HG03159 (cell line): ENCODE results near the gene G2E3.
"Not testable (repeated sequence)": the region's sequence is repeated elsewhere in the genome, so short reads cannot be mapped to it uniquely, and the experiment has no call there.

ENCODE experiments used
- ATAC-seq: cut with Tn5 transposase; IDR thresholded peaks from one replicate; pipeline ENCODE4 v1.9.1; 2021; ENCODE audit warnings: mild to moderate bottlenecking, moderate library complexity; ENCODE audit not compliant: unreplicated experiment

The G2E3 gene

DNA sequence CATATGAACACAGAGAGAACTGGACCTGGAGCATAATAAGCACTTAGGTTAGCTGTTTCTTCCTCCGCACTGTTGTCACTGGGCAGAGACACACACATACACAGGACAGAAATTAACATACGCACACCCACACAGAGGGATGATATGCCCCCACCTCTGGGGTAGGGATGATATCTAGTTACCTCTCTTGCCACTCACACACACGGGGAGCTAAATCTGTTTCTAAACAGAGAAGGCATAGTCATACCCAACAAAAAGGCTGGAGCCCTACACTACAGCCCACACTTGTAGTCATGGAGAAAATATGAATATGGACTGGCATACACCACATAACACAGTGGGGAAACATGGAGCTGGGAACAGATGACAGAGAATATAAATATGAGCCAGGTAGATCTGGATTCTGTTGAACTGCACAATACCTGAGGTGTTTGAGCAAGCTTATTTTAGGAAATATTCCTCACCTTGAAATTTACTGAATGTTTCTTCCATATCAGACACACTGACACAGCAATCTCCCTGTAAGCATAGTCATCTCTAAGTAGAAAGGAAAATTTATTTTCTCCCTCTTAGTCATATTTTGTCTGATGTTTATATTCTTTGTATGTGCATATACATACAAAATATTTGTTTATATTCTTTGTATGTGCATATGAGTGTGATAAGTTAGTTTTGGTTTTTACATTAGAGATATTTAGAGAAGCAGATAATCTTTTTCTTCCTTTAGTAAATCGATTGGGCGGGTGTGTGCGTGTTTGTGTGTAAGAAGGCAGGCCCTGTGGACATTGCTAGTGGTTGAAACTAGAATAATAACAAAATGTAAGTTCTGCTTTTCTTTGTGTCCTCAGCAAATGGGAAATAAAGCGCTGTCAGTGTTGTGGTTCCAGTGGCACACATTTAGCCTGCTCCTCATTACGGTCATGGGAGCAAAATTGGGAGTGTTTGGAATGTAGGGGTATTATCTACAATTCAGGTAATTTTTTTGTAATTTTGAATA is 42.3 kb downstream of the G2E3 start:
- no peak for ATAC-seq

DNA sequence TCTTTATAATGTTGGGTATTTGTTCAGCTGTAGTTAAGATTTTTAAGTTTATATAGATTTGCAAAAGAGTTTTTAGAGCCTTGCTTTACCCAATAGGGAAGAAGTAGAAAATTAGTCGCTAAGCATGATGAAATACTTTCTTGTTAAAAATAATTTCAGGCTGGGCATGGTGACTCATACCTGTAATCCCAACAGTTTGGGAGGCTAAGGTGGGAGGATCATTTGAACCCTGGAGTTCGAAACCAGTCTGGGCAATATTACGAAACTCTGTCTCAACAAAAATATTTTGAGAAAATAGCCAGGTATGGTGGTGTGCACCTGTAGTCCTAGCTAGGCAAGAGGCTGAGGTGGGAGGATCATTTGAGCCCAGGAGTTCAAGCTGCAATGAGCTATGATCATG is 44.4 kb downstream of the G2E3 start:
- no peak for ATAC-seq

DNA sequence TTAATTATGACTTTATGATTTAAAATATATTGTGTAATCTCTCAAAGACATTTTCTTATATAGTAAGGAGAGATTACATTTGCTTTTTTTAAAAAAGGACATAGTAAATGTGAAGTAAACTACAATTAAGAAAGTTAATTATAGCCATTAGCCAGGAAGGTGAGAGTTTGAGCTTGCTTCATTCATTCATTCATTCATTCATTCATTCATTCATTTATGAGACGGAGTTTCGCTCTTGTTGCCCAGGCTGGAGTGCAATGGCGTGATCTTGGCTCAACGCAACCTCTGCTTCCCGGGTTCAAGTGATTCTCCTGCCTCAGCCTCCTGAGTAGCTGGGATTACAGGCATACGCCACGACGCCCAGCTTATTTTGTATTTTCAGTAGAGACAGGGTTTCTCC is 45.7 kb downstream of the G2E3 start:
- ATAC-seq = not testable (repeated sequence)

DNA sequence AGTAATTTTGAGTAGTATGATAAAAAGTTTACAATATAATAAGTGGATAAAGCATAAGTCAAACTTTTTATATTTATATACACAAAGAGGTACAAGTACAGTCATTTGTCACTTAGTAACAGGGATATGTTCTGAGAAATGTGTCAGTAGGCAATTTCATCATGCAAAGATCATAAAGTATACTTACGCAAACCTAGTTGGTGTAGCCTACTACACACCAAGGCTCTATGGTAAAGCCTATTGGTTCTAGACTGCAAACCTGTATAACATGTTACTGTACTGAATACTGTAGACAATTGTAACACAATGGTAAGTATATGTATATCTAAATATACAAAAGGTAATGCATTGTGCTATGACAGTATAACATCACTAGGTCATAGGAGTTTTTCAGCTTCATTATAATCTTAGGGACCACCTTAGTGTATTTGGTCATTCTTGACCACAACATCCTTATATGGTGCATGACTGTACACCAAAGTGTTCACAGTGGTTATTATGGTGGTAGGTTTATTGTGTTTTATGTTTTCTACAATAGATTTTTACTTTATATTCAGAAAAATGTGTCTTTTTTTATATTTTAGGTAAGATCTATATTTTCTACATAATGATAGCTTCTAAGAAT is 48.3 kb downstream of the G2E3 start:
- no peak for ATAC-seq

DNA sequence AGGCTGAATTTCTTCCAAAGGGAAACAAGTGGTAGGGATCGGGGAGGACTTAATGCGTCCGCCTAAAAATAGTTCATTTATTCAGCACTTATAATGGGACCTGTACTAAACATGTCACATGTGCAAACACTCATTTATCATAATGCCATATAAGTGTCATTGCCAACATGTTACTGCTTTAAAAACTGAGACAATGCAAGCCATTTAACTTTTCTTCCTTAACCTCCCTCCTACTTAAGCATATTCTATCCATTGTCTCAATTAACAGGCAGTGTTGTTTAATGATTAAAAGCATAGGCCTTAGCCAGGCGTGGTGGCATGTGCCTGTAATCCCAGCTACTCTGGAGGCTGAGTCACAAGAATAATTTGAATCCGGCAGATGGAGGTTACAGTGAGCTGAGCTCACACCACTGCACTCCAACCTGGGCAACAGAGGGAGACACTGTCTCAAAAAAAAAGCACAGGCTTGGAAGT is 49.6 kb downstream of the G2E3 start:
- no peak for ATAC-seq

DNA sequence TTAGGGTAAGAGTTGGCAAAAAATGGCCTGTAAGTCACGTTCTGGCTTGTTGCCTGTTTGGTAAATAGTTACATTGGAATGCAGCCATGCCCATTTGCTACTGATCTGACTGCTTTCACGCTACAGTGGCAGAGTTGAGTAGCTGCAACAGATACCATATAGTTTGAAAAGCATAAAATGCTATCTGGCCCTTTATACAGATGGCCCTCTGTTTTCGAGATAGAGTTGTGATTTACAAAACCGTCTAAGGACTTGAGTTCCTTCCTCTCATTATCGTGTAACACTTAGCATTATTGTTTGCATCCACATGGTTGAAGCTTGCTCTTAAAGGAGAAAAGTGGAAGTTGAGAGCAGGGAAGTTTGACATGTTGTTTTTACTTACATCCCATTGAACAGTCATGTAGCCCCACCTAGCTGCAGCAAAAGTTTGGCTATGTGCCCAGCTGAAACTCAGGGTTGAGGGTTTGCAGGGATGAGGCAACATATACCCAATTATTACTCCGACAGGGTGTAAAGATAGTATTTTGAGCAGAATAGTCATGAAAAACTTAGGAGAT is 51.9 kb downstream of the G2E3 start:
- ATAC-seq = no peak

DNA sequence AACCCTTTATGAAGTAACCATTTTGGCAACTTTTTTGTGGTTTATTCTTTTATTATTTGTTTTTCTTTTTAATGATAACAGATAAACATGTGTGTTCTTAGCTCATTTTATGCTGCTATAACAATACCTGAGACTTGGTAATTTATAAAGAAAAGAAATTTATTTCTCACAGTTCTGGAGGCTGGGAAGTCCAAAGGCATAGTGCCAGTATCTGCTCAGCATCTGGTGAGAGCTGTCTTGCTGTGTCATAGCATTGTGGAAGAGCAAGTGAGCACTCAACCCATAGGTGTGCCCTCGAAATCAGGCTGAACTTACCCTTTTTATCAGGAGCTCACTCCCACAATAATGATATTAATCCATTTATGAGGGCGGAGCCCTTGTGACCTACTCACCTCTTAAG is 55.2 kb downstream of the G2E3 start:
- no peak for ATAC-seq

DNA sequence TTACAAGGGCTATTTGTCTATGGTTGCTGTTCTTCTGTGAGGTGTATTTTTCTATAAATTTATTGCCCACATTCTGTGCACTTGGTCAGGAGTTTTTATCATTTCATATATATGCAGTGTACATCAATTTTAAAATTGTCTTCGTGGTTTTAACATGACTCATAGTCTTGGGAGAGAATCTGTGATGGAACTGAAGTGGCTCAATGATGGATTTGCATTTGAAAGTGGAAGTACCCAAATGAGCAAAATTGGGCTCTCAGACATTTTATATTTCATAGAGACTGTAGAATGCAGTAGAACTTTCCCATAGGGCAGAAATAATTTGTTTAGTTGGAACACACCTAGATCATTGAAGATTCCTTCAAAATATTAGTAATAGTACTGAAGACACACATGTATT is 61.2 kb downstream of the G2E3 start:
- ATAC-seq = peak; percentile 45

DNA sequence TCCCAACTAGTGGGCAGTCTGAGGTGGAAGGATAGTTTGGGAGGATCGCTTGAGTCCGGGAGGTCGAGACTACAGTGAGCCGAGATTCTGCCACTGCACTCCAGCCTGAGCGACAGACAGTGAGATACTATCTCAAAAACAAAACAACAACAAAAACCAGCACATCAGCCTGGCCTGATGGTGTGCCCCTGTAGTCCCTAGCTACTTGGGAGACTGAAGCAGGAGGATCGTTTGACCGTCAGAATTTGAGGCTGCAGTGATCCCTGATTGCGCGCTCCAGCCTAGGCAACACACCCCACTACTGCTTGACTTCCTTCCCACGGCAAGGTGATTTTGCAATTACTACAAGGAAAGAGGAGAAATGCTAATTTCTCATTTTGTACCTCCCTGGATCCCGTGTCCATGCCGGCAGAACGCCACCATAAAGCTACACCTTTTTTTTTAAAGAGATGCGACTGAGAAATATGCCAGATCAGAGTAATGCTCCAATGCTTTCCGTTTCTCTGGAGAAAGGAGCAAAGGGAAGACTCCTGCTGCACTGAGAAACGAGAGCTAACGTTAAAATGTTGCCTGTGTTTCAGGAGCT is 62.5 kb downstream of the G2E3 start:
- peak; percentile 8 for ATAC-seq

DNA sequence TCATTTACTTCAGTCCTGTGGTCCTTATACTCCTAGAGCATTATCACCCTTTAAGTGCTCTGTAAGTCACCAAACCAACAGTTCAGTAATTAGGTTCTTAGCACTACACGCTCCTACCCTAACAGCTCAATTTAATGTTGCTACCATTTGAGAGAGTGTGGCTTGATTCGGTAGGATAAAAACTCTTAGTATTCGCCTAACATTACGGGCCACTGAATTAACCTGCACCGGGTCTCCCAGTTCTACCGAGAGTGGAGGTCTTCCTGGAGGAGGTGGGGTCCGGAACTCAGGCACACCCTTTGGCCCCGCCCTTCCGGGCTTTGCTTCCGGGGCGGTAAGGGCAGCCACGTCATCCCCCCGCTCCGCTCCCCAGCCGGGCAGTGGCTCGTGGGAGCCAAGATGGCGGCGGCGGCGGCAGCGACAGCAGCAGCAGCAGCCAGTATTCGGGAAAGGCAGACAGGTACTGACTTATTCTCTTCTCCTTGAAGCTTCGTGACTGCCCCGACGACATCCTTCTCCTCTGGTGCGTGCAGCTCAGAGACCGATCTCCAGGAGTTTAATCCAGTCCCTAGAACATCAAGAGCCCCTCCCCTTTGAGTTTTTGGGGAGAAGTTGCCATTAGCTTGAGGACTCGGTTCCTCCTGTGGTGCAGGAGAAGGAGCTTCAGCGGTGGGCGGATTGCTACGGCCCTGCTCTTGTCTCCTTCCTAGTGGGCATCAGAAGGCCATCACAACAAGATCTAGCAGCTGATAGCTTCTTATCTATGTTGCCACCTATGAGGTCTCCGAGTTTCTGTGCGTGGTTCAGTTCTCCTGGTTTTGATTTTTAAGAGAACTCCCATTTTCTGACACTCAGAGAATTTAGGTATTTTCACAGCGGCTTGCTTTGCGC is 63.2 kb downstream of the G2E3 start, which contains the start of gene SCFD1:
Gene SCFD1 (plus strand): TSS at position 380 of the 891 bp plus-strand sequence. CDS start 20 bp downstream, at position 400.
- peak; percentile 91 for ATAC-seq

DNA sequence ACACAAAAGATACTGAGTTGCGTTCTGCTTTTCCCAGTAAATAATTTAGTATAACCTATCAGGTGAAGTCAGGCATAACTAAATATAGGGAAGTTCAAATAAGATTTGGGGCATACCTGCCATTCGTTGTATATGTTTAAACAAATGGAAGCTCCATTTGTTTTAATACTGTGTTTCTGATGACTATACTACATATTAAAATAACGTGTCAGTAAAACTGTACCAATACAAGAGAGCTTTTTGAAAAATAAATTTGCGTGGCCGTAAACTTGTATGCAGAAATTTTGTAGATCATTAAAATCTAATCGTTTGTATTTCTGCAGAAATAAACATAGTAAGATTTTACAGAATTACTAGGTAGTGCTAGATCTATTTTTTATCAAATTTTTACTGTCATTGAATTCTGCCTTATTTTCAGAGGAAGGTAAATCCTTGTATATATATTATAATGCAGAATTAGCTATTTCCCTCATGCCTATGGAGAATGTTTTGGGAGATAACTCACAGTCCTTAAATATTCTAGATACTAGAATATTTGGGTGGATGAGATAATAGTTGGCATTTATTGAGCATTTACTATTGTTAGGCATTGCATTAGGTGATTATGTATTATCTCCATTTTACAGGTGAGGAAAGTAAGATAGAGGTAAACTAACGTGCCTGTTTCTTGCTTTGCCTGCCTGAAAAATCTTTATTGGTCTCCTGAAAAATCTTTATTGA is 64.6 kb downstream of the G2E3 start:
- ATAC-seq = no peak

DNA sequence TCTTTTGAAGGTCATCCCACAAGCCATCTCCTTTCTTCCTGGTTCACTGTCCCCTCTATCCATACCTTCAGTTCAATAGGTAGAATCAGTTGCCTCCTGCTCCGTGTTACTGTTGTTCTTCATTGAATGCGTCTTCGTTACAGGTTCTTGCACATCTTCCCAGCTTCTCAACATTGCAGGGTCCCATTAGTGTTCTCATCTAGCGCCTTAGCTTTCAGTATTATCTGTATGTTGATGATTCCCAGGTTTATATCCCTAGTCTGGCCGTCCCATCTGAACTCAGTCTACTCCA is 65.1 kb downstream of the G2E3 start:
- no peak for ATAC-seq

DNA sequence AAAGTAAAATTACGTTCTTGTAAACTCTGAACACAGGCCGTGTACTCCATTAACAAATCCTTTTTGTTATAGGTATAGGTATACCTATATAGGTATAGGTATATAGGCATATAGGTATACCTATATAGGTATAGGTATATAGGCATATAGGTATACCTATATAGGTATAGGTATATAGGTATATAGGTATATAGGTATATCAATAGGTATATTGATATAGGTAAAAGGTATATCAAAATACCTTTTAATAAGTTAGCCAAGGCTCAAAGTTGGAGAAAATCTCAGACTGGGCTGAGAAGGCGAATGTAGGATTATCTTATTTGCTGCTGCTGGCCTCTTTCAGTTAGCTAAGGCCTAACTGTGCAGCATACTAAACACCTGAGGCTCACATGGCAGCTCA is 66.6 kb downstream of the G2E3 start:
- ATAC-seq = no peak

DNA sequence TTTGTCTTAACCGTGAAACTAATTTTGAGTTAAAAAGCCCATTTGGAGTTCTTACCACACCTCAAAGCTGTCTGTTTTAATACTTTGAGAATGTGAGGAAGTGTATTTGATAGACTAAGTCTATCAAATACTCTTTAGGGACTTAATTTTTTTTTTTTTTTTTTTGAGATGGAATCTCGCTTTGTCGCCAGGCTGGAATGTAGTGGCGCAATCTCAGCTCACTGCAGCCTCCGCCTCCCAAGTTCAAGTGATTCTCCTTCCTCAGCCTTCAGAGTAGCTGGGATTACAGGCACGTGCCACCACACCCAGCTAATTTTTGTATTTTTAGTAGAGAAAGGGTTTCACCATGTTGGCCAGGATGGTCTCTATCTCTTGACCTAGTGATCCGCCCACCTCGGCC is 70.5 kb downstream of the G2E3 start:
- not testable (repeated sequence) for ATAC-seq

DNA sequence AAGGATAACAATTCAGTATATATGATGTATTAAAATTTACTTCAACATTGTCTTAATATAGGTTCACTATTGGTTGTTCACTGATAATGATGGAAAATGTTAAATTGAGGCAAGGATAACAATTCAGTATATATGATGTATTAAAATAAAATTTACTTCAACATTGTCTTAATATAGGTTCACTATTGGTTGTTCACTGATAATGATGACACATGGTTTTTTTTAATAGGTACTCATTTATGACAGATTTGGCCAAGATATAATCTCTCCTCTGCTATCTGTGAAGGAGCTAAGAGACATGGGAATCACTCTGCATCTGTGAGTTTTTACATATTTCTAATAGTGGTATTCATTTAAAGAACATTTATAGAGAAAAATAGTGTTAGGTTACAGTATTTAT is 71.3 kb downstream of the G2E3 start:
- no peak for ATAC-seq

DNA sequence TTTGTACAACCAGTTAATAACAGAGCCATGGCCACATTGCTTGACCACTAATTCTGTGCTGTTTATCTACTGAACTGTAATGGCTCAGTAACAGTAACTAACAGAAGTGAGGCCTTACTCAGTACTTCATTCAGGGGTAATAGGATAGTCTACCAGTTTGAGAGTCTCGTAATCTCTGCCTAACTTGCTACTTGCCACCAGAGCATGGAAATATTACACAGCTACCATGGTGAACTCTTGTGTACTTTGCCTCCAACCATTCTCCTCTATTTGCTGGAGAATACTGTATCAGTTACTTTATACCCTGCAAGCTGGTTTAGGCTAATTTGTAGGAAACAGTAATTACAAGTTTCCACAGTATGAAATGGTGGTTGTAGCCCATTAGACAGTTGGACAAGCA is 73.8 kb downstream of the G2E3 start:
- ATAC-seq = no peak

DNA sequence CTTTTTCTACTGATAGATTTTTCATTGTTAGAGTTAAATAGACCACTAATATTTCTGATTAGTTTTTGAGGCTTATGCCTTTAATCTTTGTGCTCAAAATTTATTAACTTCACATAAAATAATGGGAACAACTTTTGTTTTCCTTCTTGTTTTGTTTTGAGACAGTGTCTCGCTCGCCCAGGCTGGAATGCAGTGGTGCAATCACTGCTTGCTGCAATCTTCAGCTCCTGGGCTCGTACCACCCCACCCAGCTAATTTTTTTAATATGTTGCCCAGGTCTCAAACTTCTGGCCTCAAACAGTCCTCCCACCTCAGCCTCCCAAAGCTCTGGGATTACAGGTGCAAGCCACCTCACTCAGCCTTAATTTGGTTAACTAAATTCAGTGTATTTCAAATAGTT is 80.0 kb downstream of the G2E3 start:
- no peak for ATAC-seq

DNA sequence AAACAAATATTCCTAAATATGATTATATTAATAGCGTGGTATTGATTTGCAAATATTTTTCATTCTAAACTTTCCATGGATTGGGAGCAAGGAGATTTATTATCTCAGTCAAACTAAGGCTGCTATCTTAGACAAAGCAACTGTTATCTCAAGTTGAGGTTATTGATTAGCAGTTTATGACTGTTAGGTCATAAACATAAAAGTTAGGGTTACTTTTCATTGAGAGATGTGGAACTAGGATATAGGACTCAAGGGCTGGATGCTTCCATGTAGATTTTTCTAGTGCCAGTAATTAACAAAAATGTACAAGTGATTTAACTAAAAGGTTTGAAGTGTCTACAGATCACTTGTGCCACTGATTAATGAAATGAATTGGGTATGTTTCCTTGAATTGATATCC is 82.2 kb downstream of the G2E3 start:
- no peak for ATAC-seq

DNA sequence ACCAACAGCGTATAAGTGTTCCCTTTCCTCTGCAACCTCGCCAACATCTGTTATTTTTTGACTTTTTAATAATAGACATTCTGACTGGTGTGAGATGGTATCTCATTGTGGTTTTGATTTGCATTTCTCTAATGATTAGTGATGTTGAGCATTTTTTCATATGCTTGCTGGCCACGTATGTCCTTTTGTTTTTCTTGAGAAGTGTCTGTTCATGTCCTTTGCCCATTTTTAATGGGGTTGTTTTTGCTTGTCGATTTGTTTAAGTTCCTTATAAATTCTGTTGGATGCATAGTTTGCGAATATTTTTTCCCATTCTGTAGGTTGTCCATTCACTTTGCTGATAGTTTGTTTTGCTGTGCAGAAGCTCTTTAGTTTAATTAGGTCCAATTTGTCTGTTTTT is 85.5 kb downstream of the G2E3 start:
- ATAC-seq = not testable (repeated sequence)

DNA sequence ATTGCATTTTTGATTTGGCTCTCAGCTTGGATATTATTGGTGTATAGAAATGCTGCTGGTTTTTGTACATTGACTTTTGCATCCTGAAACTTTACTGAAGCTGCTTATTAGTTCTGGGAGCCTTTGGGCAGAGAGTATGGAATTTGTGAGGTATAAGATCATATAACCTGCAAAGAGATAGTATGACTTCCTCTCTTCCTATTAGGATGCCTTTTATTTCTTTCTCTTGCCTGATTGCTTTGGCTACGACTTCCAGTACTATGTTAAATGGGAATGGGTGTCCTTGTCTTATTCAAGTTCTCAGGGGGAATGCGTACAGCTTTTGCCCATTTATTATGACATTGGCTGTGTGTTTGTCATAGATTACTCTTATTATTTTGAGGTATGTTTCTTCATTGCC is 86.6 kb downstream of the G2E3 start:
- ATAC-seq = no peak
